Esophagus (tissue), 2 donors: ENCODE results near the gene TMEM247. TPM values are rescaled to one million over a fixed set of nuclear protein-coding genes. Genes with fewer than 3 reads are reported as not detected.
"Not testable (repeated sequence)": the region's sequence is repeated elsewhere in the genome, so short reads cannot be mapped to it uniquely, and the experiment has no call there.

Experiments
- H3K27ac ChIP-seq, 2 donors: one replicate each; pipeline ENCODE4 v1.5.1; 2013; ENCODE audit warnings: low read depth in 2 of 2, mild to moderate bottlenecking in 2 of 2, inconsistent platforms in 1 of 2, low read length in 1 of 2, moderate library complexity in 1 of 2
- H3K27me3 ChIP-seq, 2 donors: one replicate each; pipeline ENCODE4 v1.6.1; 2013; ENCODE audit warnings: low read length in 2 of 2, control low read depth in 1 of 2, mild to moderate bottlenecking in 1 of 2; ENCODE audit not compliant: insufficient read depth in 2 of 2, control insufficient read depth in 1 of 2
- H3K36me3 ChIP-seq, 2 donors: one replicate each; pipeline ENCODE4 v1.6.1; 2013; ENCODE audit warnings: low read length in 1 of 2; ENCODE audit not compliant: control insufficient read depth in 2 of 2, insufficient read depth in 2 of 2
- H3K4me1 ChIP-seq, 2 donors: one replicate each; pipeline ENCODE4 v1.6.1; 2013; ENCODE audit warnings: low read length in 1 of 2; ENCODE audit not compliant: control insufficient read depth in 2 of 2, insufficient read depth in 2 of 2
- H3K4me3 ChIP-seq, 2 donors: one replicate each; pipeline ENCODE4 v1.5.1; 2013; ENCODE audit warnings: low read length in 2 of 2, mild to moderate bottlenecking in 2 of 2, low read depth in 1 of 2, moderate library complexity in 1 of 2
- H3K9me3 ChIP-seq, 2 donors: one replicate each; pipeline ENCODE4 v1.6.1; 2013; ENCODE audit warnings: mild to moderate bottlenecking in 2 of 2, low read depth in 1 of 2, low read length in 1 of 2, moderate library complexity in 1 of 2; ENCODE audit not compliant: control insufficient read depth in 2 of 2, insufficient read depth in 1 of 2
- WGBS, 2 donors: extraction: QIAGEN DNeasy Blood & Tissue Kit; methylation state at CpG; one replicate each; pipeline ENCODE4 v1.1.7; 2013; 5-methylcytosine and 5-hydroxymethylcytosine counted together
- polyA plus RNA-seq, 2 donors: library from polyadenylated mRNA; stranded (reverse); fragments of 200-250 nt; gene quantifications; one replicate each; pipeline ENCODE4 v1.2.3, GENCODE V29; 2013
- donor health status: healthy with polysubstance abuse.
- donor health status: Bipolar disorder and iron deficiency.

TMEM247 gene
- polyA plus RNA-seq, 2 donors: not detected

DNA sequence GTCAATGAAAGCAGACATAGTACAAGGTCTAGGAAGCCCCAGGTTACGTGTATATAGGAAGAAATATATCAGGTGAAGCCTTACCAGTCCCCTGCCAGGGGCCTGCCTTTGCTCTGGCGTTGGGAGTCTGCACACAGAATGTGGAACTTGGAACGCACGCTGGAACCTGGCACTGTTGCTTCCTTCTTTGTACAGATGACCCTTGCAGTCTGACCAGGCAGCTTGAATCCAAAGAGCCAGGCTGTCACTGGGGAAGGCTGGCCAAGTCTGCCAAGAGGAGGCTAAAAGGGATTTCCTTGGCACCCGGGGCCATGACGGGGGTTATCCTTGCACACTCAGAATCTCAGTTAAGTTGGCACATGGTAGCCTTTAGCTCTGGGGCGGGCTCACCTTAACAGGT lies 39.5 kb downstream of the TMEM247 start:
- no peaks in the 10 kb centered on the region for H3K36me3 ChIP-seq
- H3K9me3 ChIP-seq: no peaks in the 10 kb centered on the region
- no peak overlapping the region for H3K27ac ChIP-seq
- WGBS, 2 donors: 72 to 76% methylated on average over 7 of the region's 7 CpGs
- no peaks in the 10 kb centered on the region for H3K27me3 ChIP-seq
- peaks cover 0 to 2% of the 10 kb centered on the region in 2 donors for H3K4me1 ChIP-seq
- H3K4me3 ChIP-seq: no peak overlapping the region

DNA sequence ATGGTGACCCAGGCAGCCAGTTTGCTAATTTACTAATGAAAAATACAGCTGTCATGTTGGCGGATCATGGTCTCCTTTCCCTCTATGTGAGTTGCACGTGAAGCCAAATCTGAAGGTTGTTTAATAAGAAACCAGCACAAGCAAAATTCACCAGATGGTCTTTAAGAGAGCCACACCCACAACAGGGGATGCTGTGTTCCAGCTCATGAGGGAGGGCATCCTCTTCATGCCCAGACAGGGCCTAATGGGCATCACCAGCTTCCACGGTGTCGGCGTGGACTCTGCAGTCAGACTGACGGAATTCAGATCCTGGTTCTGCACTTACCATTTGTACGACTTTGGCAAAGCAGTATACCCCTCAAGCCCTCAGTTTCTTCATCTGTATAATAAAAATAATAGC lies 39.9 kb downstream of the TMEM247 start:
- no peak overlapping the region for H3K27ac ChIP-seq
- H3K4me1 ChIP-seq: peaks cover 0 to 2% of the 10 kb centered on the region in 2 donors
- WGBS, 2 donors: 73 to 78% methylated on average over 7 of the region's 7 CpGs
- H3K27me3 ChIP-seq: no peaks in the 10 kb centered on the region
- H3K9me3 ChIP-seq: no peaks in the 10 kb centered on the region
- no peak overlapping the region for H3K4me3 ChIP-seq
- H3K36me3 ChIP-seq: no peaks in the 10 kb centered on the region

DNA sequence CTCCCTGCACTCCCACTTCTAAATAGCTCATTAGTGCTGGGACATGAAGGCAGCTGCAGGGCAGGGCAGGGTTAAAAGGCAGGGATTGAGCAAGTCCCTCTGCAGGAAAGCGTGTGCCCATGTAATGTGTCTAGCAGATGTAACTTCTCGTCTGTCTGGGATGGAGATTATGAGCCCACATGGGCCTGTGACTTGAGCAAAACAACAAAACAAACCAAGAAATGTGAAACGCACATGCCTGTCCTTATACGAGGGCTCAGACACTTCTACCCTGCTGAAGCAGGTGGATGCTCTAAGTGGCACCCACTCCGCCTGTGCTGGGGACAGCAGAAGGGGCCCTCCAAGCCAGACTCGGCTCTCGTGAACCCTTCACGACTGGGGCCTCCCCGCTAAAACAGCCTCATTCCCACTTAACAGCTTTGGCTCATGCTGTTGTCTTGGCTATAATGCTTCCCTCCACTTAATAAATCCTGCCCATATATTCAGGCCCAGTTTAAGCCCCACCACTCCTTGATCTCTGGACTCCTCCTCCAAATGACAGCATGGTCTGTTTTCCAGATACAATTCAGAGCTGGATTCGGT lies 40.9 kb downstream of the TMEM247 start:
- no peaks in the 10 kb centered on the region for H3K36me3 ChIP-seq
- no peaks in the 10 kb centered on the region for H3K27me3 ChIP-seq
- no peaks in the 10 kb centered on the region for H3K9me3 ChIP-seq
- 70 to 77% methylated on average over 10 of the region's 10 CpGs for WGBS, 2 donors
- peak overlapping the region; percentile 42 to 68 for H3K27ac ChIP-seq
- H3K4me3 ChIP-seq: no peak overlapping the region
- H3K4me1 ChIP-seq: peaks cover 0 to 2% of the 10 kb centered on the region in 2 donors

DNA sequence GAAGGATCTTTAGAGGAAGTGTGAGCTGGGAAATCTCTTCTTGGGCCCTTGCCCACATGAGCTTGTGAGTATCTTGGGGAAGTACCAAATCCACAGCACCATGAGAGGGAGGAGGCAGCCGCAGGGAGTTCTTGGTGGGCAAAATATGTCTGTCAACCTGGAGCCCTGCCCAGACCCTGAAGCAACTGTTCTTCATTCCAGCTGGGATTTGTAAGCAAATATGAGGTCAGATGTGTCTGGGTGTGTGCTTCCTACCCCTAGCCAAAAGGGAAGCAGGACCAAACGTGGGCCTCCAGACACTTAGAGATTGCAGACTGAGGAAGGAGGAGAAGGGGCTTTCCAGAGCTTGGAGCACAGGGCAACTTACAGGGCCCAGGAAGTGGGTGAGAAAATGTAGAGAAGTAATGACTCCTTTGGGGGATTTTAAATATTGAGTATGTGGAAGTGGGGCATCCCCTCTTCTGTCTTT lies 41.9 kb downstream of the TMEM247 start:
- no peaks in the 10 kb centered on the region for H3K9me3 ChIP-seq
- peaks cover 0 to 2% of the 10 kb centered on the region in 2 donors for H3K4me1 ChIP-seq
- H3K36me3 ChIP-seq: no peaks in the 10 kb centered on the region
- 25 to 28% methylated on average over 2 of the region's 2 CpGs for WGBS, 2 donors
- H3K27me3 ChIP-seq: no peaks in the 10 kb centered on the region
- H3K4me3 ChIP-seq: no peak overlapping the region
- no peak overlapping the region for H3K27ac ChIP-seq

DNA sequence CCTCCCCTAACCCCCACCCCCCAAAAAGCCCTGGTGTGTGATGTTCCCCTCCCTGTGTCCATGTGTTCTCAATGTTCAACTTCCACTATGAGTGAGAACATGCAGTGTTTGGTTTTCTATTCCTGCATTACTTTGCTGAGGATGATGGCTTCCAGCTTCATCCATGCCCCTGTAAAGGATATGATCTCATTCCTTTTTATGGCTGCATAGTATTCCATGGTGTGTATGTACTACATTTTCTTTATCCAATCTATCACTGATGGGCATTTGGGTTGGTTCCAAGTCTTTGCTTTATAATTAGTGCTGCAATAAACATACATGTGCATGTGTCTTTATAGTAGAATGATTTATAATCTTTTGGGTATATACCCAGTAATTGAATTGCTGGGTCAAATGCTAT lies 43.0 kb downstream of the TMEM247 start:
- not testable (repeated sequence) for H3K4me3 ChIP-seq, H3K4me1 ChIP-seq, H3K36me3 ChIP-seq, H3K9me3 ChIP-seq, H3K27ac ChIP-seq, H3K27me3 ChIP-seq

DNA sequence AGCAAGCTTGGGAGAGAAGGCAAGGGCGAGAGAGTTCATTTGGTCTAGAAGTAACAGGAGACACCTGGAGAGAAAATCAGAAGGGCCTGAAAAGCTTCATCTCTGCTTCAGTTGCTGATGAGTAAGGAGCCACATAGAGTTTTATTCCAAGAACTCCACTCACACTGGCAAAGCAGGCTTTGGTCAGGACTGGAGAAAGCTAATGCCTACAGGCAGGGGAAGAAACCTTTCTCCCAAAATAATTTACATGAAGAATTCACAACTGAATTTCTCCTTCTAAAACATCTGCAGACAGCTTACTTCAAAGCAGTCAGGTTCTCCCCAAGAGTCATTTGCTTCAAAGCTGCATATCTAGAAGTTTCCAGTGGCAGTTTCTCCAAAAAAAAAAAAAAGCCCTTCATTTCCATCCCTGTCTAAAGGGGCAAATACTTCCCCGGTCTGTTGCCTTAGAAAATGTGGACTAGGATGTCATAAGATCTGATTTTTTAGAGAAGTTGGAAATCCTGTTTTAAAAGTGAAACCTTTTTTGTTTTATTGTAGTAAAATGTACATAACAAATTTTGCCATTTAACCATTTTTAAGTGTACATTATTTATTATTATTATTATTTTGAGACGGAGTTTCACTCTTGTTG lies 46.3 kb downstream of the TMEM247 start:
- Histone ChIP-seq H3K9me3 (no peaks in the 10 kb centered on the region), H3K27me3 (no peaks in the 10 kb centered on the region), H3K4me1 (no peaks in the 10 kb centered on the region), H3K36me3 (no peaks in the 10 kb centered on the region), H3K4me3 (no peak overlapping the region), H3K27ac (no peak overlapping the region)
- 88 to 90% methylated on average over 3 of the region's 3 CpGs for WGBS, 2 donors

DNA sequence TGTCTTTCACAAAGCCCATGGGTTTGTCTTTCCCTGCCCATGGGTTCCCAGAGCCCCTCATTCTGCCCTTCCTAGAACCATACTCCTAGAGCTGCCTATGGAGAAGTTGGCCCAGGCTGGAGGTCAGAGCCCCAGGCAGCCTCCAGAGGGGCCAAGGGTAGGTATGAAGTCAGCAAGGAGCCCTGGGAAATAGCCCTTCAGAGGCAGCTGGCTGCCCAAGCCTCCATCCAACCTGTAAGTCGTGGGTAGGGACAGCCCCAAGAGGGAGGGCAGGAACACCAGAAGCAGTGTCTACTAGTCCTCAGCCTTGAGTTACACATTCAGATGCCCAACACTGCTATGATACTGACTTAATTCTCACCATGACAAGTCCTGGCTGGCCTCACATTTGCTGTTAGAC lies 49.5 kb downstream of the TMEM247 start:
- Histone ChIP-seq H3K4me1 (no peaks in the 10 kb centered on the region), H3K27ac (no peak overlapping the region), H3K27me3 (no peaks in the 10 kb centered on the region), H3K36me3 (no peaks in the 10 kb centered on the region), H3K4me3 (no peak overlapping the region), H3K9me3 (no peaks in the 10 kb centered on the region)
- 69 to 93% methylated on average over 1 of the region's 1 CpG for WGBS, 2 donors

DNA sequence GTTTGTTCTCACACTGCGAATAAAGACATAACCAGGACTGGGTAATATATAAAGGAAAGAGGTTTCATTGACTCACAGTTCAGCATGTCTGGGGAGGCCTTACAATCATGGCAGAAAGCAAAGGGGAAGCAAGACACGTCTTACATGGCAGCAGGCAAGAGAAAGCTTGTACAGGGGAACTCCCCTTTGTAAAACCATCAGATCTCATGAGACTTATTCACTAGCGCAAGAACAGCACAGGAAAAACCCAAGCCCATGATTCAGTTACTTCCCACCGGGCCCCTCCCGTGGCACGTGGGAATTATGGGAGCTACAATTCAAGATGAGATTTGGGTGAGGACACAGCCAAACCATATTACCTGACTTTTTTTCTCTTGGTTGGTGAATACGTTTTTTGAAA lies 51.3 kb downstream of the TMEM247 start:
- WGBS, 2 donors: 80 to 86% methylated on average over 7 of the region's 7 CpGs
- no peaks in the 10 kb centered on the region for H3K27me3 ChIP-seq
- H3K9me3 ChIP-seq: no peaks in the 10 kb centered on the region
- H3K4me1 ChIP-seq: no peaks in the 10 kb centered on the region
- no peak overlapping the region for H3K4me3 ChIP-seq
- H3K36me3 ChIP-seq: no peaks in the 10 kb centered on the region
- H3K27ac ChIP-seq: no peak overlapping the region

DNA sequence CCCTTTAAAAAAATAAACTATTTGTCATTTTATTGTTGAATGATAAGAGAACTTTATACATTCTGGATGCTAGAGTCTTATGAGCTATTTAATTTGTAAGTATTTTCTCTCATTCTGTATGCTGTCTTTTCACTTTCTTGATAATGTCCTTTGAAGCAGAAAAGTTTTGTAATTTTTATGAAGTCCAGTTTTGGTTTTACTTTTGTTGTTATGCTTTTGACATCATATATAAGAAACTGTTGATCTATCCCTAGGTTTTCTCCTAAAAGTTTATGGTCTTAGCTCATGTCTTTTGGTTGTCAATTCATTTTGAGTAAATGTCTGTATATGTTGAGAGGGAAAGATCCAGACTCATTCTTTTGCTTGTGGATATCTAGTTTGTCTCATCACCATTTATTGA lies 52.5 kb downstream of the TMEM247 start:
- H3K36me3 ChIP-seq: no peaks in the 10 kb centered on the region
- no peaks in the 10 kb centered on the region for H3K9me3 ChIP-seq
- H3K4me1 ChIP-seq: no peaks in the 10 kb centered on the region
- H3K27me3 ChIP-seq: no peaks in the 10 kb centered on the region
- H3K27ac ChIP-seq: no peak overlapping the region
- no peak overlapping the region for H3K4me3 ChIP-seq
